Measurements from ENCODE around the gene FKRP.

The FKRP gene

GRCh38 chr19:46785980-46786235, 40.1 kb downstream of the FKRP start:
- no peak for ATAC-seq
- TF ChIP-seq ZNF70 (CRISPR knock-in tag; IDR thresholded peaks at IDR 0.05) = no peak
- TF ChIP-seq ZC3H10 (CRISPR knock-in tag; IDR thresholded peaks at IDR 0.05) = no peak
- TF ChIP-seq RARB (CRISPR knock-in tag; IDR thresholded peaks at IDR 0.05) = no peak
- TF ChIP-seq, protein P1, sequence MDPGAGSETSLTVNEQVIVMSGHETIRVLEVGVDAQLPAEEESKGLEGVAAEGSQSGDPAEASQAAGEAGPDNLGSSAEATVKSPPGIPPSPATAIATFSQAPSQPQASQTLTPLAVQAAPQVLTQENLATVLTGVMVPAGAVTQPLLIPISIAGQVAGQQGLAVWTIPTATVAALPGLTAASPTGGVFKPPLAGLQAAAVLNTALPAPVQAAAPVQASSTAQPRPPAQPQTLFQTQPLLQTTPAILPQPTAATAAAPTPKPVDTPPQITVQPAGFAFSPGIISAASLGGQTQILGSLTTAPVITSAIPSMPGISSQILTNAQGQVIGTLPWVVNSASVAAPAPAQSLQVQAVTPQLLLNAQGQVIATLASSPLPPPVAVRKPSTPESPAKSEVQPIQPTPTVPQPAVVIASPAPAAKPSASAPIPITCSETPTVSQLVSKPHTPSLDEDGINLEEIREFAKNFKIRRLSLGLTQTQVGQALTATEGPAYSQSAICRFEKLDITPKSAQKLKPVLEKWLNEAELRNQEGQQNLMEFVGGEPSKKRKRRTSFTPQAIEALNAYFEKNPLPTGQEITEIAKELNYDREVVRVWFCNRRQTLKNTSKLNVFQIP (CRISPR knock-in tag; IDR thresholded peaks at IDR 0.05; ENCODE audit: borderline replicate concordance, low read depth) = no peak
- TF ChIP-seq, protein P2, sequence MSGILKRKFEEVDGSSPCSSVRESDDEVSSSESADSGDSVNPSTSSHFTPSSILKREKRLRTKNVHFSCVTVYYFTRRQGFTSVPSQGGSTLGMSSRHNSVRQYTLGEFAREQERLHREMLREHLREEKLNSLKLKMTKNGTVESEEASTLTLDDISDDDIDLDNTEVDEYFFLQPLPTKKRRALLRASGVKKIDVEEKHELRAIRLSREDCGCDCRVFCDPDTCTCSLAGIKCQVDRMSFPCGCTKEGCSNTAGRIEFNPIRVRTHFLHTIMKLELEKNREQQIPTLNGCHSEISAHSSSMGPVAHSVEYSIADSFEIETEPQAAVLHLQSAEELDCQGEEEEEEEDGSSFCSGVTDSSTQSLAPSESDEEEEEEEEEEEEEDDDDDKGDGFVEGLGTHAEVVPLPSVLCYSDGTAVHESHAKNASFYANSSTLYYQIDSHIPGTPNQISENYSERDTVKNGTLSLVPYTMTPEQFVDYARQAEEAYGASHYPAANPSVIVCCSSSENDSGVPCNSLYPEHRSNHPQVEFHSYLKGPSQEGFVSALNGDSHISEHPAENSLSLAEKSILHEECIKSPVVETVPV (CRISPR knock-in tag; IDR thresholded peaks at IDR 0.05) = no peak
- TF ChIP-seq CREB5 (CRISPR knock-in tag; IDR thresholded peaks at IDR 0.05; ENCODE audit: low read depth) = no peak
- TF ChIP-seq OSR1 (CRISPR knock-in tag; IDR thresholded peaks at IDR 0.05) = no peak

DNA sequence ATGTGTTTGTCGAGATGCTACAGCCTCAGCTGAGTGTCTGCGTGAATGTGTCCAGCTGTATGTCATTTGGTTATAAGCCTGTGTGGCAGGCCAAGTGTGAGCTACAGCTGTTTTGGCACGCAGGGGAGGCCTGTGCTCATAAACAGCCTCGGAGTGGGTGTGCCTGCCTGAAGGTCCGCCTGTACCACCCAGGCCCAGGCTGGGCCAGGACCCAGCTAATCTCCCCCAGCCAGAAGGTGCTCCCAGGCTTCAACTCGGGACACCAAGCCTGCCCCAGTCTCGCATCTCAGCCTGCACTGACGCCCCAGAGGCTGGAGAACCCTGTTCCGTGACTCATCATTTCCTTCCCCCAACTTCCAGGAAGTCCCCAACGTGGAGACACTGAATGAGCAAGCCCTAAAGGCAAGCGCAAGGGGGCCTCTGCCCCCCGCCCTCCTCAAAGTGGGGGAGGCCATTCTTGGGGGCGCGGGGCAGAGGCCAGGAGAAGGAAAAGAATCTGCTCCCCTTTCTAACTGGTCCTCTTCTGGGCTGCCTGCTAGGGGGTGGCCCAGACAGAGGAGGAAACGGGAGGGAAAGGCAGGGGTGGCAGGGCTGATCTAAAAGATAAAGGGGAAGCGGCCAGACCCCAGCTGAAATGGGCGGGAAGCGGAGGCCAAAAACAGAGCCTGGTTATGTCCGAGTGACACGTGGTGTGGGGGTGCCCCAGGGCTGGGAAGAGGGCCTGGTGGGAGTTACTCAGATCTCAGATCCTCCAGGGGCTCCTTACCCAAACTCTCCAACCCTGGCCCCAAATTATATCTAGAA, 40.6 kb downstream of the FKRP start:
- TF ChIP-seq PATZ1 (CRISPR knock-in tag; IDR thresholded peaks at IDR 0.05; ENCODE audit: borderline replicate concordance) (peak; percentile 87; the same call in 1 of the 2 replicates), ISL1 (CRISPR knock-in tag; IDR thresholded peaks at IDR 0.05) (no peak)
- ATAC-seq = peak; percentile 30

GRCh38 chr19:46787040-46787330, 41.1 kb downstream of the FKRP start:
- no peak for TF ChIP-seq SNAI2 (CRISPR knock-in tag; IDR thresholded peaks at IDR 0.05)
- TF ChIP-seq ZNF70 (CRISPR knock-in tag; IDR thresholded peaks at IDR 0.05) = no peak
- TF ChIP-seq, protein P2 (CRISPR knock-in tag; IDR thresholded peaks at IDR 0.05) = no peak
- no peak for TF ChIP-seq BACH2 (CRISPR knock-in tag; IDR thresholded peaks at IDR 0.05; ENCODE audit: borderline replicate concordance)
- no peak for TF ChIP-seq RARB (CRISPR knock-in tag; IDR thresholded peaks at IDR 0.05)
- no peak for TF ChIP-seq GLIS3 (CRISPR knock-in tag; IDR thresholded peaks at IDR 0.05)
- TF ChIP-seq PATZ1 (CRISPR knock-in tag; IDR thresholded peaks at IDR 0.05; ENCODE audit: borderline replicate concordance) = no peak
- TF ChIP-seq CREB5 (CRISPR knock-in tag; IDR thresholded peaks at IDR 0.05; ENCODE audit: low read depth) = no peak
- no peak for TF ChIP-seq TOX (CRISPR knock-in tag; IDR thresholded peaks at IDR 0.05; ENCODE audit: borderline replicate concordance)
- TF ChIP-seq TSHZ2 (CRISPR knock-in tag; IDR thresholded peaks at IDR 0.05) = no peak
- no peak for ATAC-seq
